GM13977 (cell line): ENCODE results near the gene PCNT.

Experiments
- DNase-seq: peaks from one replicate; pipeline ENCODE4 v3.0.0; 2012; ENCODE audit warnings: low spot score
- CTCF ChIP-seq: IDR thresholded peaks from 2 replicates; pipeline ENCODE4 v1.5.1; 2012; ENCODE audit warnings: mild to moderate bottlenecking, control low read depth; ENCODE audit not compliant: insufficient read depth; ENCODE audit errors: extremely low read depth, missing control alignments
- in situ Hi-C: fragments of 300-500 bp; cut with MboI; formaldehyde crosslinking; loops from one replicate; pipeline ENCODE4 v1.12.0; 2022; ENCODE audit warnings: low sequenced_read_pairs, low pct_unique_long_range_greater_than_20kb, mixed read lengths, inconsistent platforms; ENCODE audit not compliant: unreplicated experiment

PCNT gene

GRCh38 chr21:46435786-46436227, 111.9 kb downstream of the PCNT start:
- no peak for DNase-seq
- no peak for TF ChIP-seq CTCF
- in situ Hi-C loops: no loop called here

GRCh38 chr21:46436621-46437020, 112.7 kb downstream of the PCNT start:
- TF ChIP-seq CTCF: no peak
- in situ Hi-C loops: no loop called here

GRCh38 chr21:46437096-46437498, 113.1 kb downstream of the PCNT start:
- DNase-seq: no peak
- no peak for TF ChIP-seq CTCF
- in situ Hi-C loops: no loop called here

More at GRCh38 chr21:46436621-46437020, 112.7 kb downstream of the PCNT start:
- no peak for DNase-seq

GRCh38 chr21:46437511-46437910, 113.6 kb downstream of the PCNT start:
- in situ Hi-C loops: no loop called here
- no peak for TF ChIP-seq CTCF
- no peak for DNase-seq

- in situ Hi-C loops: no loop called here
- DNase-seq: no peak
- TF ChIP-seq CTCF: no peak
These were observed 114.3 kb downstream of the PCNT start for GRCh38 chr21:46438241-46438640.

- no peak for TF ChIP-seq CTCF
- in situ Hi-C loops: no loop called here
- no peak for DNase-seq
These were observed 116.0 kb downstream of the PCNT start for GRCh38 chr21:46439906-46440305.

- DNase-seq: no peak
- TF ChIP-seq CTCF: no peak
- in situ Hi-C loops: no loop called here
These were observed 117.4 kb downstream of the PCNT start for GRCh38 chr21:46441331-46441730.
